Adrenal gland (tissue), 5 donors: ENCODE measurements around the gene ATP5MC2.

Experiments used
- CTCF ChIP-seq, 6 experiments: fragments of 450-650 bp in 4 of 6; fragments of 200-600 bp in 2 of 6; sonication (generic) in 1 of 6; IDR thresholded peaks; 1 replicate in 5 of 6; 2 replicates in 1 of 6; pipeline versions ENCODE4 v1.5.1 to v1.8.0; 2016 to 2021; ENCODE audit warnings: antibody characterized with exemption in 6 of 6, mild to moderate bottlenecking in 2 of 6, moderate library complexity in 1 of 6
- POLR2A ChIP-seq, 2 donors: fragments of 450-650 bp; IDR thresholded peaks; one replicate each; pipeline ENCODE4 v1.6.1; 2017; ENCODE audit warnings: antibody characterized with exemption in 2 of 2, mild to moderate bottlenecking in 2 of 2, moderate library complexity in 1 of 2
- donor health status: DM: no; HTN: no; CAD: no.

- TF ChIP-seq CTCF (IDR thresholded peaks at IDR 0.05) = no peak
- peak in 1 of 2 donors; percentile 9 for TF ChIP-seq POLR2A (IDR thresholded peaks at IDR 0.05)
Observed at GRCh38 chr12:53623548-53624385, 52.1 kb downstream of the ATP5MC2 start.
